Activated B cell treated with CpG ODN at 0.5 μM for 24 hours (primary cell): ENCODE data around the gene FCRL2. TPM values are rescaled to one million over a fixed set of nuclear protein-coding genes. Genes with fewer than 3 reads are reported as not detected.

Experiments used
- ATAC-seq: fragments of 200-7000 bp; cut with Tn5 transposase; one replicate; pipeline ENCODE4 v1.10.0; 2021; ENCODE audit warnings: low read depth, mild to moderate bottlenecking, moderate library complexity
- CTCF ChIA-PET: fragments of 350-600 bp; sonication (Branson Sonifier 250); formaldehyde crosslinking; loops from one replicate; lab custom pipeline; 2021; ENCODE audit warnings: antibody characterized with exemption; lab: Charles Lee
- POLR2A ChIA-PET: fragments of 350-600 bp; sonication (Branson Sonifier 250); formaldehyde crosslinking; loops from one replicate; lab custom pipeline; 2021; ENCODE audit warnings: antibody characterized with exemption; lab: Charles Lee
- DNase-seq: peaks from one replicate; pipeline ENCODE4 v3.0.0; 2022
- H3K27ac Mint-ChIP-seq: one replicate; pipeline ENCODE4 v1.8.0; 2020; ENCODE audit warnings: mixed read lengths
- H3K27me3 Mint-ChIP-seq: one replicate; pipeline ENCODE4 v1.8.0; 2021; ENCODE audit warnings: mixed read lengths
- H3K36me3 Mint-ChIP-seq: one replicate; pipeline ENCODE4 v1.8.0; 2021; ENCODE audit warnings: low read depth, mixed read lengths
- H3K4me1 Mint-ChIP-seq: one replicate; pipeline ENCODE4 v1.8.0; 2021; ENCODE audit warnings: mixed read lengths
- H3K4me3 Mint-ChIP-seq: one replicate; pipeline ENCODE4 v1.8.0; 2020; ENCODE audit warnings: mild to moderate bottlenecking, mixed read lengths
- H3K9me3 Mint-ChIP-seq: one replicate; pipeline ENCODE4 v1.8.0; 2020; ENCODE audit warnings: mixed read lengths
- intact Hi-C: fragments of 100-400 bp; cut with micrococcal nuclease; formaldehyde crosslinking; loops from one replicate; pipeline ENCODE4 v1.15.1; 2024
- total RNA-seq: library from RNA; stranded (reverse); gene quantifications from 2 replicates; pipeline ENCODE4 v1.2.3, GENCODE V29; 2022
- TF ChIP-seq, protein P1 (sequence below): fragments of 200-600 bp; IDR thresholded peaks from one replicate; pipeline ENCODE4 v1.8.0; 2022; ENCODE audit warnings: antibody characterized with exemption, mild to moderate bottlenecking

The FCRL2 gene
- total RNA-seq, 1 donor from 2014 or later = 51.6 TPM

DNA sequence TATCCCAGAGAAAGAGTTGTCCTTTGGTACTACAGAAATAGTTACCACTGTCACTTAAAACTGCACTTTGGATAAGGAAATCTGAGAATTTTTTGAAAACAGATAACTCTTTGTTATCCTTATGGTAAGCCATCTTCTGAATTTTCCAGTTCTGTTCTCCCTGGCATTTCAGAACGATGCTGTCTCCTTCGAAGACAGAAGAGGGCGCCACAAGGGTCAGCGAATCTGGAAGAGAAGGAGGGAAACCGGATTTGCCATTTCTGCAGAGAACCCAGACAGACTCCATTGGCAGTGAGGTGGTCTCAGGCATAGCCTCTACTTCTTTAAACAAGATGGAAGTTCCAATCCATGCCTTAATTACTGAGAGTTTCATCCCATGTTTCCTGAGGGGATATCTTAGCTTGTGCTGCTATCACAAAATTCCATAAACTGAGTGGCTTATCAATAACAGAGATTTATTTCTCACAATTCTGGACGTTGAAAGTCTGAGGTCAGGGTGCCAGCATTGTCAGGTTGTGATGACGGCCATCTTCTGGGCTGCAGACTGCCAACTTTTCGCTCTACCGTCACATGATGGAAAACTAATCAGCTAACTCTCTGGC is 6.4 kb downstream of the FCRL2 start:
- no peak for ATAC-seq
- peaks cover 81% of the 10 kb centered on the region for H3K4me1 Mint-ChIP-seq
- intact Hi-C loops = loop anchor here (5.0 kb wide), 5 partner anchors 37 to 398 kb away; partner anchors contain the start of gene FCRL4
- H3K9me3 Mint-ChIP-seq = no peaks in the 10 kb centered on the region
- H3K27me3 Mint-ChIP-seq = no peaks in the 10 kb centered on the region
- no peak for DNase-seq
- TF ChIP-seq, protein P1, sequence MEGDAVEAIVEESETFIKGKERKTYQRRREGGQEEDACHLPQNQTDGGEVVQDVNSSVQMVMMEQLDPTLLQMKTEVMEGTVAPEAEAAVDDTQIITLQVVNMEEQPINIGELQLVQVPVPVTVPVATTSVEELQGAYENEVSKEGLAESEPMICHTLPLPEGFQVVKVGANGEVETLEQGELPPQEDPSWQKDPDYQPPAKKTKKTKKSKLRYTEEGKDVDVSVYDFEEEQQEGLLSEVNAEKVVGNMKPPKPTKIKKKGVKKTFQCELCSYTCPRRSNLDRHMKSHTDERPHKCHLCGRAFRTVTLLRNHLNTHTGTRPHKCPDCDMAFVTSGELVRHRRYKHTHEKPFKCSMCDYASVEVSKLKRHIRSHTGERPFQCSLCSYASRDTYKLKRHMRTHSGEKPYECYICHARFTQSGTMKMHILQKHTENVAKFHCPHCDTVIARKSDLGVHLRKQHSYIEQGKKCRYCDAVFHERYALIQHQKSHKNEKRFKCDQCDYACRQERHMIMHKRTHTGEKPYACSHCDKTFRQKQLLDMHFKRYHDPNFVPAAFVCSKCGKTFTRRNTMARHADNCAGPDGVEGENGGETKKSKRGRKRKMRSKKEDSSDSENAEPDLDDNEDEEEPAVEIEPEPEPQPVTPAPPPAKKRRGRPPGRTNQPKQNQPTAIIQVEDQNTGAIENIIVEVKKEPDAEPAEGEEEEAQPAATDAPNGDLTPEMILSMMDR = no peak
- POLR2A ChIA-PET = interaction anchor here (0.6 to 1.0 kb wide), 5 partner anchors 47 to 190 kb away, joined by 3 read pairs; partner anchors contain the start of genes FCRL1 and FCRL3
- H3K36me3 Mint-ChIP-seq = peaks cover 59% of the 10 kb centered on the region
- peak overlapping the region; percentile 87 for H3K27ac Mint-ChIP-seq
- H3K4me3 Mint-ChIP-seq = no peak overlapping the region
- CTCF ChIA-PET = interaction anchor here (1.0 to 9.1 kb wide), 8 partner anchors 23 to 189 kb away, joined by 3 to 161 read pairs (median 6); no protein-coding TSS in a partner anchor

DNA sequence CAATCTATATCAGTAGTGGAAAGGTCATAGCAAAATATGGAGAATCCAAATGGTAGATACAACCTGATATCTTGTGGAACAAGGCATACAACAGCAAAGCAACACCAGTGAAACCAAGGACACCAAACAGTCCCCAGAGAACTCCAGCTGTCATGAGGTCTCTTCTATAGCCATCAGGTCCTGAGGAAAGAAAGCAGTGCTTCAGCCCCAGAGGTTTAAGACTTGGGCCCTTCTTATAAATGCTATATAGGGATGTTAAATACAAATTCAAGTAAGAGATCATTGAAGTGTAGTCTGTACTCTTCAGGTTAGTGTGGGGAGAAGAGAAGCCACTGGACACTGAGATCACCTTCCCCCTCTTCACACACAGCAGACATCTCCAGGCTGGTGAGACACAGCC is 10.1 kb downstream of the FCRL2 start:
- TF ChIP-seq, protein P1 = no peak
- ChIA-PET POLR2A (no interaction called here), CTCF (no interaction called here)
- Mint-ChIP-seq H3K4me3 (no peak overlapping the region), H3K4me1 (peaks cover 75% of the 10 kb centered on the region), H3K36me3 (peaks cover 78% of the 10 kb centered on the region), H3K27me3 (no peaks in the 10 kb centered on the region), H3K27ac (peak overlapping the region; percentile 55), H3K9me3 (no peaks in the 10 kb centered on the region)
- intact Hi-C loops = no loop called here
- ATAC-seq (no peak), DNase-seq (no peak)

DNA sequence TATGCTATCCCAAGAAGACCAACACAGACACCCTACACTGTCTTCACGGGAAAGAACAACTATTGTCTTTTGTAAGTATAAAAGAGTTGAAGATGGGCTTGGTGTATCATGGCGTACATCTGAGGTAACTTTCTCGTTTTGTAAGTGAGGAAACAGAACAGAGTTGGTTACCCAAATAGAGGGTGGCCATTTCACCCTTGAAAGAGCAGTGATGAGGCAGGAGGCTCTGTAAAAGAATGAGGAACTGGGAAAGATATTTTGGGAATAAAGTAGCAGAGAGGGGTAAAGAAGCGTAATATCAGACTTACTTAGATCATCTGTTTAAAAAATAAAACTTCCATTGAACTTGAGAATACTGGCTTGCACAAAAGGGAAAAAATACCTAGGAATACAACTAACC is 18.9 kb downstream of the FCRL2 start:
- peak overlapping the region; percentile 68 for H3K4me3 Mint-ChIP-seq
- intact Hi-C loops = no loop called here
- H3K27ac Mint-ChIP-seq = peak overlapping the region; percentile 82
- H3K36me3 Mint-ChIP-seq = peaks cover 86% of the 10 kb centered on the region
- TF ChIP-seq, protein P1 = no peak
- peak; percentile 37 for ATAC-seq
- CTCF ChIA-PET = interaction anchor here (0.6 kb wide), 1 partner anchor 67 kb away, joined by 3 read pairs; no protein-coding TSS in a partner anchor
- H3K27me3 Mint-ChIP-seq = no peaks in the 10 kb centered on the region
- peaks cover 5% of the 10 kb centered on the region for H3K9me3 Mint-ChIP-seq
- DNase-seq = no peak
- H3K4me1 Mint-ChIP-seq = peaks cover 52% of the 10 kb centered on the region
- POLR2A ChIA-PET = interaction anchor here (0.7 kb wide), 2 partner anchors 34 to 75 kb away, joined by 7 to 9 read pairs; no protein-coding TSS in a partner anchor

DNA sequence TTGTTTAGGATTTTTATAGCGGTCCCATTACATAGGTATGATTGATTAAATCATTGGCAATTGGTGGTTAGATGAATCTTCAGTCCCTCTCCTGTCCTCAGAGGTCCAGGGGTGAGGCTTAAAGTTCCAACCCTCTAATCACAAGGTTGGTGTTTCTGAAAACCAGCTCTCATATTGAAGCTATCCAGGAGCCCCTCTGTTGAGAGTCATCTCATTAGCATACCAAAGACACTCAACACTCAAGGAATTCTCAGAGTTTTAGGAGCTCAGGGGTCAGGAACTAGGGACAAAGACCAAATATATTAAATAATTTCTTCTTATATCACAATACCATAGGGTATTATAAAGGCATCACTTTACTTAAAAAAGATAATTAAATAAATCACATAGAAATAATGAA is 23.3 kb downstream of the FCRL2 start:
- POLR2A ChIA-PET = no interaction called here
- Mint-ChIP-seq H3K9me3 (no peaks in the 10 kb centered on the region), H3K4me3 (no peak overlapping the region), H3K36me3 (peaks cover 84% of the 10 kb centered on the region), H3K27me3 (no peaks in the 10 kb centered on the region), H3K4me1 (peaks cover 33% of the 10 kb centered on the region), H3K27ac (no peak overlapping the region)
- CTCF ChIA-PET = interaction anchor here (1.2 to 1.4 kb wide), 2 partner anchors 20 to 27 kb away, joined by 3 to 4 read pairs; no protein-coding TSS in a partner anchor
- ATAC-seq = no peak
- intact Hi-C loops = no loop called here
- DNase-seq = no peak
- TF ChIP-seq, protein P1 = no peak

DNA sequence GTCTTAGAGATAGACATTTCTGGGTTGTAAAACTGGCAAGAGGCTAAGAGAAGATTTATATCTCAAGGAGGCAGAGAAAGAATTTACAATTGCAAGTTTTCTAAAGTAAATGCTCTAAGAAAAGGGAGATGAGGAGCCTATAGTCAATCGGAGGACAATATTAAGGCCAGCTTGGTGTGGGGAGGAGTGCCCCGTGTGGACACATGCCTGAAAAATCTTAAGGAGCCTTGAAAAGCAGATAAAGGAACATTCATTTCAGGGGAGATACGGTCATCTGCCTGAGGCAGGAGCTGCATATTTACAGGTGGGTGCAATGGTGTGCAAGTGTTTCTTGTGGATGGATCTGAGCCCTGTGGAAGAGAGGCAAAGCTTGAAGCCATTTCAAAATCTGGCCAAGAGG is 25.6 kb downstream of the FCRL2 start:
- H3K27ac Mint-ChIP-seq = peak overlapping the region; percentile 70
- no peaks in the 10 kb centered on the region for H3K9me3 Mint-ChIP-seq
- no peaks in the 10 kb centered on the region for H3K27me3 Mint-ChIP-seq
- no peak overlapping the region for H3K4me3 Mint-ChIP-seq
- POLR2A ChIA-PET = no interaction called here
- CTCF ChIA-PET = interaction anchor here (0.7 to 2.7 kb wide), 4 partner anchors 12 to 171 kb away, joined by 3 to 12 read pairs (median 4); no protein-coding TSS in a partner anchor
- ATAC-seq (no peak), DNase-seq (no peak)
- H3K4me1 Mint-ChIP-seq = peaks cover 39% of the 10 kb centered on the region
- intact Hi-C loops = no loop called here
- TF ChIP-seq, protein P1 = no peak
- peaks cover 85% of the 10 kb centered on the region for H3K36me3 Mint-ChIP-seq
